SH-SY5Y (cell line): ENCODE results near the gene SRRM3.

Experiments used
- GATA2 ChIP-seq: IDR thresholded peaks from 2 replicates; pipeline ENCODE4 v1.6.1; 2011; ENCODE audit warnings: mild to moderate bottlenecking, low read depth, low read length
- GATA3 ChIP-seq: IDR thresholded peaks from 2 replicates; pipeline ENCODE4 v1.6.1; 2011; ENCODE audit warnings: low read depth, mild to moderate bottlenecking, low read length, moderate library complexity

- TF ChIP-seq GATA2 (no peak), GATA3 (no peak)
Measured at GRCh38 chr7:76304888-76305375, 103.2 kb downstream of the SRRM3 start.
